Measurements from ENCODE around the gene GREM1. TPM values are rescaled to one million over a fixed set of nuclear protein-coding genes. Genes with fewer than 3 reads are reported as not detected.

Gene GREM1
- total and polyA plus RNA-seq, 4 experiments from 2014 or later, result not detected

DNA sequence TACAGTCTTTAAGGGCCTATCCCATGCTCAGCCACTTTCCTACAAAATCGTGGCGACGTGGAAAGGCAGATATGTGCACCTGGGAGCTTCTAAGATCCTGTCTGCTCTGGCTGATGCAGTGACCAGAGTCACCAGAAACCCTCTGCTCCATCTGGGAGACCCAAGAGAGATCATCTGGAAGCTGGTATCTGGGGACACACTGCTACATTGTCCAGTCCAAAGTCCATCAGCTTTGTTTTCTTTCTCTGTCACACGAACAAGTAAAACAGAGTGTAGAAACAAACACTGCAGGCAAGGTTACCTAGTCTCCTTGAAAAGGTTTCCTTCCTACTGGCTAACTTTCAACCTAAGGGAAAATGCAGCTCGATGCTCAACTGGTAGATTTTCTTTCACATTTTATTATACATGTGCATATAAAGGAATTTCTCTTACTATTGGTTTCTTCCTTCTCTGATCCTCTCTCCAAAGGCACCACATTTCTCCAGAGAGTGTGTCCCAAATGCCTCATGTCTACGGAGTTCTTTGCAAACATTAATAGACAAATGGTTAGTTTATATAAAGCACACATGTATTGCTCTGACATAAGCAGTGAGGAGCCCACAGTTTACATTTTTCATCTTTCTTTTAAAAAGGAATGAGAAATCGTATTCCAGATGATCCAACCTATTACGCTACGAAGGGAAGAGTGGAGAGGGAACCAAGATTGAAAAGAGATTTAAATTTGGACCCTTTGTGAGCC, 8.3 kb upstream of the GREM1 start:
- POLR2A ChIA-PET (ENCODE audit: partially characterized antibody), result no interaction called here
- Histone ChIP-seq H3K36me3 (ENCODE audit: insufficient read depth, low read length) (no peaks in the 10 kb centered on the region), H3K4me1 (ENCODE audit: insufficient read depth, low read length) (no peaks in the 10 kb centered on the region), H3K27me3 (ENCODE audit: insufficient read depth, low read length) (no peaks in the 10 kb centered on the region), H3K9me3 (ENCODE audit: control insufficient read depth in 1 of 2, low read length in 2 of 2) (no peaks in the 10 kb centered on the region), H3K4me3 (ENCODE audit: low read length in 2 of 2) (no peak overlapping the region), H3K27ac (ENCODE audit: low read depth, low read length) (no peak overlapping the region)
- no peak for DNase-seq
- intact Hi-C loops (cut with micrococcal nuclease), result no loop called here
- Mint-ChIP-seq H3K4me1 (no peaks in the 10 kb centered on the region), H3K9me3 (peaks cover 0 to 2% (median 0%) of the 10 kb centered on the region in 8 donors), H3K4me3 (no peak overlapping the region), H3K36me3 (no peaks in the 10 kb centered on the region), H3K27ac (no peak overlapping the region), H3K27me3 (peaks cover 21 to 27% of the 10 kb centered on the region in 2 donors)
- CTCF ChIA-PET (ENCODE audit: partially characterized antibody), result no interaction called here

DNA sequence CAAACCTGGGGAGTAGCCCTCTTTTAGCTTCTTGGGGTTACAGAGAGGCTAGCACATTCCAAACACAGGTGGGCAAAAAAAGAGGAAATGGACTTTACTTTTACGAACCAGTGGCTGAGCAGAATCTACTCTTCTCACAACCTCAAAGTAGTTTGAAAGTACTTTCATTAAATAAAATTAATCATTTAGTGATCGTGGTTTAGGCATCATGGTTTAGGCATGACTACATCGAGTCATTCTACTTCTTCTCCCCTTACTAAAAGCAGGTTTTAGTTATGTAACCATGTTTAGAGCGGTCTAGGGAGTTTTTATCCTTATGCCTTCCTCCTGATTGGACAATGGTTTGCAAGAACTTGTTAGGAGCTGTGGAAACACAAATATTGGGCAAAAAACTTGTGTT, 2.5 kb upstream of the GREM1 start:
- POLR2A ChIA-PET (ENCODE audit: partially characterized antibody), result no interaction called here
- peaks cover 9% of the 10 kb centered on the region for H3K4me1 ChIP-seq (ENCODE audit: insufficient read depth, low read length)
- no peak overlapping the region for H3K27ac ChIP-seq (ENCODE audit: low read depth, low read length)
- H3K4me3 ChIP-seq (ENCODE audit: low read length in 2 of 2), result no peak overlapping the region
- intact Hi-C loops (cut with micrococcal nuclease), result no loop called here
- peaks cover 8 to 29% (median 12%) of the 10 kb centered on the region in 4 donors for H3K4me1 Mint-ChIP-seq
- H3K27me3 Mint-ChIP-seq, result peaks cover 33 to 51% of the 10 kb centered on the region in 2 donors
- peaks cover 6% of the 10 kb centered on the region for H3K27me3 ChIP-seq (ENCODE audit: insufficient read depth, low read length)
- H3K36me3 ChIP-seq (ENCODE audit: insufficient read depth, low read length), result no peaks in the 10 kb centered on the region
- no peak overlapping the region for H3K4me3 Mint-ChIP-seq
- no peak overlapping the region for H3K27ac Mint-ChIP-seq
- CTCF ChIA-PET (ENCODE audit: partially characterized antibody), result no interaction called here
- no peaks in the 10 kb centered on the region for H3K36me3 Mint-ChIP-seq
- DNase-seq, result no peak
- peaks cover 0 to 5% (median 0%) of the 10 kb centered on the region in 8 donors for H3K9me3 Mint-ChIP-seq
- no peaks in the 10 kb centered on the region for H3K9me3 ChIP-seq (ENCODE audit: control insufficient read depth in 1 of 2, low read length in 2 of 2)

DNA sequence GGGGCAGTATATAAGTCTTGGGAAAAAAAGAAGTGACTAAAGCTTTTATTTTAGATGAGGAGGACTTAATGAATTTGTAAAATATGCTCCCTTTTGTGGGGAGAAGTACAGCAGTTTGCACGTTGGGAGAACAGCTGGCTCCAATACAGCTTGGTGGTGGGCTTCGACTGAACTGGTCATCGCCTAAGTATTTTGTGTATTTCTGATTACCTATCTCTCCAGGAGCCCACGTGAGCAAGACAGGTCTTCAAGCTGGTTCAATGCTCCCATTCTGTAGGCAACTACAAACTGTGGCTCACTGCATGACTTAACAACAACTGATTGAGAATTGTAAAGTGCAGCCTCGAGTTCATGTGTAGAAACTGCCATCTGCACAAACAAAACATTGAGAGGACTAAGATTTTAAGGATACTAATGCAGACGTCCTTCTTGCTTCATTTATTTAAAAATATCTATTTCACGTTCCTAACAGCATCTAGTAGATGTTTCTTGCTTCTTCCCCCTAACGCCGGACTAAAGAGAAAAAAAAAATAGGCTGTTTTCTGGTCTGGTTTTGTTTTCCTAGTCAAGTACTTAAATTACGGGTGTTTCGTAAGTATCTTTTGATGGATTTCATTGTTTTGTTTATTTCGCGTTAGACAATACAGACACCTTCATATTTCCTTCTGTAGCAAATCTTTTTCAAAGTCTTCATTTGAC, 1.4 kb upstream of the GREM1 start:
- H3K36me3 Mint-ChIP-seq, result no peaks in the 10 kb centered on the region
- peak overlapping the region in 5 of 8 donors; percentile 4 to 79 (median 58) for H3K4me3 Mint-ChIP-seq
- H3K4me1 ChIP-seq (ENCODE audit: insufficient read depth, low read length), result peaks cover 9% of the 10 kb centered on the region
- ChIA-PET POLR2A (ENCODE audit: partially characterized antibody) (no interaction called here), CTCF (ENCODE audit: partially characterized antibody) (no interaction called here)
- peaks cover 6% of the 10 kb centered on the region for H3K27me3 ChIP-seq (ENCODE audit: insufficient read depth, low read length)
- H3K4me3 ChIP-seq (ENCODE audit: low read length in 2 of 2), result no peak overlapping the region
- no peaks in the 10 kb centered on the region for H3K9me3 ChIP-seq (ENCODE audit: control insufficient read depth in 1 of 2, low read length in 2 of 2)
- H3K4me1 Mint-ChIP-seq, result peaks cover 8 to 29% (median 12%) of the 10 kb centered on the region in 4 donors
- DNase-seq, result no peak
- intact Hi-C loops (cut with micrococcal nuclease), result no loop called here
- H3K36me3 ChIP-seq (ENCODE audit: insufficient read depth, low read length), result no peaks in the 10 kb centered on the region
- H3K27ac Mint-ChIP-seq, result no peak overlapping the region
- H3K9me3 Mint-ChIP-seq, result peaks cover 0 to 5% (median 0%) of the 10 kb centered on the region in 8 donors
- H3K27me3 Mint-ChIP-seq, result peaks cover 35 to 54% of the 10 kb centered on the region in 2 donors
- H3K27ac ChIP-seq (ENCODE audit: low read depth, low read length), result no peak overlapping the region

GRCh38 chr15:32716915-32717425, 834 bp upstream of the GREM1 start:
- ChIA-PET POLR2A (ENCODE audit: partially characterized antibody) (no interaction called here), CTCF (ENCODE audit: partially characterized antibody) (no interaction called here)
- DNase-seq, result no peak
- Histone ChIP-seq H3K4me3 (ENCODE audit: low read length in 2 of 2) (no peak overlapping the region), H3K36me3 (ENCODE audit: insufficient read depth, low read length) (no peaks in the 10 kb centered on the region), H3K27me3 (ENCODE audit: insufficient read depth, low read length) (peaks cover 6% of the 10 kb centered on the region), H3K4me1 (ENCODE audit: insufficient read depth, low read length) (peaks cover 9% of the 10 kb centered on the region), H3K27ac (ENCODE audit: low read depth, low read length) (no peak overlapping the region), H3K9me3 (ENCODE audit: control insufficient read depth in 1 of 2, low read length in 2 of 2) (no peaks in the 10 kb centered on the region)
- intact Hi-C loops (cut with micrococcal nuclease), result no loop called here
- Mint-ChIP-seq H3K4me3 (peak overlapping the region in 5 of 8 donors; percentile 4 to 79 (median 58)), H3K27me3 (peaks cover 35 to 54% of the 10 kb centered on the region in 2 donors), H3K9me3 (peaks cover 0 to 5% (median 0%) of the 10 kb centered on the region in 8 donors), H3K36me3 (no peaks in the 10 kb centered on the region), H3K27ac (peak overlapping the region in 1 of 7 donors; percentile 43), H3K4me1 (peaks cover 8 to 29% (median 12%) of the 10 kb centered on the region in 4 donors)

GRCh38 chr15:32718227-32718820, 520 bp downstream of the GREM1 start:
- Mint-ChIP-seq H3K4me3 (peak overlapping the region in 3 of 8 donors; percentile 4 to 69 (median 68)), H3K4me1 (peaks cover 8 to 29% (median 12%) of the 10 kb centered on the region in 4 donors)
- DNase-seq, result no peak

GRCh38 chr15:32718821-32719716, 1.3 kb downstream of the GREM1 start:
- Mint-ChIP-seq H3K27me3 (peaks cover 31 to 47% of the 10 kb centered on the region in 2 donors), H3K4me1 (peaks cover 8 to 29% (median 12%) of the 10 kb centered on the region in 4 donors), H3K36me3 (no peaks in the 10 kb centered on the region), H3K27ac (no peak overlapping the region), H3K9me3 (peaks cover 0 to 5% (median 0%) of the 10 kb centered on the region in 8 donors), H3K4me3 (peak overlapping the region in 5 of 8 donors; percentile 26 to 70 (median 68))
- H3K4me1 ChIP-seq (ENCODE audit: insufficient read depth, low read length), result peaks cover 9% of the 10 kb centered on the region
- H3K27ac ChIP-seq (ENCODE audit: low read depth, low read length), result no peak overlapping the region
- H3K4me3 ChIP-seq (ENCODE audit: low read length in 2 of 2), result no peak overlapping the region
- POLR2A ChIA-PET (ENCODE audit: partially characterized antibody), result no interaction called here
- intact Hi-C loops (cut with micrococcal nuclease), result no loop called here
- no peaks in the 10 kb centered on the region for H3K9me3 ChIP-seq (ENCODE audit: control insufficient read depth in 1 of 2, low read length in 2 of 2)
- peaks cover 6% of the 10 kb centered on the region for H3K27me3 ChIP-seq (ENCODE audit: insufficient read depth, low read length)
- H3K36me3 ChIP-seq (ENCODE audit: insufficient read depth, low read length), result no peaks in the 10 kb centered on the region
- CTCF ChIA-PET (ENCODE audit: partially characterized antibody), result no interaction called here
- DNase-seq, result no peak

More at GRCh38 chr15:32718227-32718820, 520 bp downstream of the GREM1 start:
- Histone ChIP-seq H3K27me3 (ENCODE audit: insufficient read depth, low read length) (peaks cover 6% of the 10 kb centered on the region), H3K9me3 (ENCODE audit: control insufficient read depth in 1 of 2, low read length in 2 of 2) (no peaks in the 10 kb centered on the region), H3K36me3 (ENCODE audit: insufficient read depth, low read length) (no peaks in the 10 kb centered on the region), H3K4me3 (ENCODE audit: low read length in 2 of 2) (no peak overlapping the region), H3K4me1 (ENCODE audit: insufficient read depth, low read length) (peaks cover 9% of the 10 kb centered on the region), H3K27ac (ENCODE audit: low read depth, low read length) (no peak overlapping the region)
- ChIA-PET CTCF (ENCODE audit: partially characterized antibody) (no interaction called here), POLR2A (ENCODE audit: partially characterized antibody) (no interaction called here)
- Mint-ChIP-seq H3K9me3 (peaks cover 0 to 5% (median 0%) of the 10 kb centered on the region in 8 donors), H3K36me3 (no peaks in the 10 kb centered on the region), H3K27ac (no peak overlapping the region), H3K27me3 (peaks cover 37 to 53% of the 10 kb centered on the region in 2 donors)
- intact Hi-C loops (cut with micrococcal nuclease), result no loop called here
